Subcutaneous adipose tissue (tissue), 4 donors: ENCODE results near the gene PARD3. TPM values are rescaled to one million over a fixed set of nuclear protein-coding genes. Genes with fewer than 3 reads are reported as not detected.

Experiments used
- total RNA-seq, 4 donors: library from RNA; depleted of rRNA; stranded (reverse); fragments of >200 nt; gene quantifications; one replicate each; pipeline ENCODE4 v1.1.0, GENCODE V29; 2016
- TF ChIP-seq, protein P1 (sequence below): fragments of 450-650 bp; IDR thresholded peaks from one replicate; pipeline ENCODE4 v1.5.1; 2016; ENCODE audit warnings: low read depth, mild to moderate bottlenecking, control low read depth, antibody characterized with exemption, moderate library complexity

Gene PARD3
- total RNA-seq, 4 donors from 2014 or later, result 39.4 to 70.3 (median 45.0) TPM

DNA sequence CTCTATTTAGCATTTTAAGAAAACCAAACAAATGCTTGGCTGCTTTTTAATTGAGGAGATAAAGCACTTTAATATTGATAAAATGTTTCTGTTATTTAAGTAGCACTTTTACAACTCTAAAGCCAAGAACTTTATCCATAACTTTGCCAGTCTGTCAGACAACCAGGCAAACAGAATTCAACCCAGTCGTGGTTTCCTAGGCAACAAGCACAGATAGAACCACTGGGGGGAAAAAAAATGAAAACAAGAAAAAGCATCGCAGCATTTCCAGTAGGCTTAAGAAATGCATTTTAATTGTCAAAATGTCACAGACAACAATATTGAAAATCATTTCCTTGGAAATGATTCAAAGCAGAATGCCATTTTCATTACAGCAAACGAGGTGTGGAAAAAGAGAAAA lies 323.4 kb downstream of the PARD3 start:
- TF ChIP-seq, protein P1, sequence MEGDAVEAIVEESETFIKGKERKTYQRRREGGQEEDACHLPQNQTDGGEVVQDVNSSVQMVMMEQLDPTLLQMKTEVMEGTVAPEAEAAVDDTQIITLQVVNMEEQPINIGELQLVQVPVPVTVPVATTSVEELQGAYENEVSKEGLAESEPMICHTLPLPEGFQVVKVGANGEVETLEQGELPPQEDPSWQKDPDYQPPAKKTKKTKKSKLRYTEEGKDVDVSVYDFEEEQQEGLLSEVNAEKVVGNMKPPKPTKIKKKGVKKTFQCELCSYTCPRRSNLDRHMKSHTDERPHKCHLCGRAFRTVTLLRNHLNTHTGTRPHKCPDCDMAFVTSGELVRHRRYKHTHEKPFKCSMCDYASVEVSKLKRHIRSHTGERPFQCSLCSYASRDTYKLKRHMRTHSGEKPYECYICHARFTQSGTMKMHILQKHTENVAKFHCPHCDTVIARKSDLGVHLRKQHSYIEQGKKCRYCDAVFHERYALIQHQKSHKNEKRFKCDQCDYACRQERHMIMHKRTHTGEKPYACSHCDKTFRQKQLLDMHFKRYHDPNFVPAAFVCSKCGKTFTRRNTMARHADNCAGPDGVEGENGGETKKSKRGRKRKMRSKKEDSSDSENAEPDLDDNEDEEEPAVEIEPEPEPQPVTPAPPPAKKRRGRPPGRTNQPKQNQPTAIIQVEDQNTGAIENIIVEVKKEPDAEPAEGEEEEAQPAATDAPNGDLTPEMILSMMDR, result no peak

- TF ChIP-seq, protein P1, result no peak
Observed at GRCh38 chr10:34489973-34490745, 324.9 kb downstream of the PARD3 start.

DNA sequence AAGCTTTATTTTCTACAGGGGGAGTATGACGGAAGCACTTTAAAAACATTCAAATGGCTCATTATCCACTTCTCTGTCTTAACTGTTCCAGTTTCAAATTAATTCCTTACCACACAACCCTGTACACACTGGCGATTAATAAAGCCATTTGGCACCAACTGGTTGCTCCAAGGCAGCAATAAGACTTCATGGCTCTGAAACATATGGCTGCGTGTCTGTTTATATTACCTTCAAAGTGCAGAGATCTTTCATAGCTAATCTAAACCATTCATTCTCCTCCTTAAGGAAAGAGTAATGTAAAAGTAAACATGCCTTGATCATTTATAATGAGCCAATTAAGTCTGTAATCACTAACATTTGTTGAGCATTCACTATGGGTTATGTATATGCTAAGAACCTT lies 325.7 kb downstream of the PARD3 start:
- TF ChIP-seq, protein P1, result no peak

DNA sequence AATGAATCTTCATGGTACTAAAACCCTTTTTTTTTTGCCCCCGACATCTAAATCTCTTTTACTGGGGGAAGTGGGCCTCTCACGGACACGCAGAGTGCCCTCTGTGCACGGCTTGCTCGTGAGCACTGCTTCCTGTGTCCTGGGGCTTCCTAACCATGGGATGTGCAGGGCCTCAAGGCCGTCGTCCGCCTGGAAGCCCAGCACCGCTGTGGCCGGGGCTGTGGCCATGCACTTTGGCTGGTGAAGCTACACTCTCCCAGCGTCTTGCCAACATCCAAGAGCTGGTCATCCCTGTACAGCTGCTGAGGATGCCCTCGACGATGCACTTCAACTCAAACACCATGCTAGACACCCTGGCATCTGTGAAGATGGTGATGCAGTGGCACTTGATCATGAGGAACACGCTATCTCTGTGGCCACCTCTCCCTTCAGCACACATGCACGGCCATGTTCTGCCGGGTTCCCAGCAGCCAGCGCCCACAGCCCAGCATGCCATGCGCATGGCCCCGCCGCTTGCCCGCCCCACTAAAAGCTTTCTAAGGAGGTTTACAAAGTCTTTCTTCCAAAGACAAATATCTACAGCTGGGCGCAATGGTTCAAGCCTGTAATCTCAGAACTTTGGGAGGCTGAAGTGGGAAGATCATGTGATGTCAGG lies 326.5 kb downstream of the PARD3 start:
- TF ChIP-seq, protein P1, result no peak

DNA sequence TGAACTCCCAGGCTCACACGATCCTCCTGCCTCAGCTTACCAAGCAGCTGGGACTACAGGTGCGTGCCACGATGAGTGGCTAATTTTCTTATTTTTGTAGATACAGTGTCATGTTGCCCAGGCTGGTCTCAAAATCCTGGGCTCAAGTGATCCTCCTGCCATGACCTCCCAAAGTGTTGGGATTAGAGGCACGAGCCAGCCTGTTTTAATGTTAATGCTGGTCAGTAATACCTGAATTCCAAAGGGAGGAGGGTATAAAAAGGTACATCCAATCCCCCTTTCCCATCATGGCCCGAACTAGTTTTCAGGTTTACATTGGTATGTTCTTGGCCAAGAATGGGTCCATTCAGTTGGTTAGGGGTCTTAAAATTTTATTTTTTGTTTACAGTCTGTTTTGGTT lies 329.1 kb downstream of the PARD3 start:
- TF ChIP-seq, protein P1, result no peak

DNA sequence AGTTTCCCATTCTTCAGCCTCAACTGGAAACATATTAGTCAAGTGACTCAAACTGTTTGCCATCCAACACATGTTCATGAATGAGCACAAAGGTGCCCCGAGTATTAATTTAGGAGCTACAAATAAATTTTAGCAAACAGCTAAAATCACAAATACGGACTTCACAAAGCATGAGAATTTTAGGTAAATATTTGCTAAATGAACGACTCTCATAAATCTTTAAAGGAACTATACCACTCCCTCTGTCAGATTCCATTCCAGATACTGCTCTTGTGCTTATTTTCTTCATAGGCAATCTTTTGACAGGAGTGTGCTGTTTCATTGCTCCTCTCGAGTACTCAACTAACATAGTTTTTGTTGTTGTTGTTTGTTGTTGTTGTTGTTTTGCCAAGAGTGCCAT lies 330.9 kb downstream of the PARD3 start:
- TF ChIP-seq, protein P1, result no peak

DNA sequence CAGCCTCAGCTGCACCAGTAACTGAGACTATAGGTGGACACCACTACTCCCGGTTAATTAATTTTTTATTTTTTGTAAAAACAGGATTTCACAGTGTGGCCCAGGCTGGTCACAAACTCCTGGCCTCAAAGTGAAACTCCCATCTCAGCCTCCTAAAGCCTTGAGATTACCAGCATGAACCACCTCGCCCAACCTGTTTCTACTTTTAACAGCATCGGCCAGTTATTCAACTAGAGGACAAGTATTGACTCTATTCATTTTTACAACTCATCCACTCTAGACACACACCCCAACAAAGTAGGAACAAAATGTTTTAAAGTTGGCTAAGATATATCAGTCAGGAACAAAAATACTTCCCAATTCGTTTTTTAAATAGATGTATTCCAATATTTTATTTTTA lies 334.8 kb downstream of the PARD3 start:
- TF ChIP-seq, protein P1, result no peak
